ENCODE measurements around the gene CNTN1.

CNTN1 gene

GRCh38 chr12:41019461-41019860 lies 327.2 kb downstream of the CNTN1 start:
- Histone ChIP-seq H3K9me3 (ENCODE audit: severe bottlenecking) (no peaks in the 10 kb centered on the region), H3K36me3 (no peaks in the 10 kb centered on the region), H3K27me3 (ENCODE audit: insufficient read depth, low read depth, severe bottlenecking) (no peaks in the 10 kb centered on the region), H3K4me3 (ENCODE audit: low read depth, low read length) (no peak overlapping the region), H3K27ac (no peak overlapping the region)
- DNase-seq: no peak
- TF ChIP-seq, protein P1, sequence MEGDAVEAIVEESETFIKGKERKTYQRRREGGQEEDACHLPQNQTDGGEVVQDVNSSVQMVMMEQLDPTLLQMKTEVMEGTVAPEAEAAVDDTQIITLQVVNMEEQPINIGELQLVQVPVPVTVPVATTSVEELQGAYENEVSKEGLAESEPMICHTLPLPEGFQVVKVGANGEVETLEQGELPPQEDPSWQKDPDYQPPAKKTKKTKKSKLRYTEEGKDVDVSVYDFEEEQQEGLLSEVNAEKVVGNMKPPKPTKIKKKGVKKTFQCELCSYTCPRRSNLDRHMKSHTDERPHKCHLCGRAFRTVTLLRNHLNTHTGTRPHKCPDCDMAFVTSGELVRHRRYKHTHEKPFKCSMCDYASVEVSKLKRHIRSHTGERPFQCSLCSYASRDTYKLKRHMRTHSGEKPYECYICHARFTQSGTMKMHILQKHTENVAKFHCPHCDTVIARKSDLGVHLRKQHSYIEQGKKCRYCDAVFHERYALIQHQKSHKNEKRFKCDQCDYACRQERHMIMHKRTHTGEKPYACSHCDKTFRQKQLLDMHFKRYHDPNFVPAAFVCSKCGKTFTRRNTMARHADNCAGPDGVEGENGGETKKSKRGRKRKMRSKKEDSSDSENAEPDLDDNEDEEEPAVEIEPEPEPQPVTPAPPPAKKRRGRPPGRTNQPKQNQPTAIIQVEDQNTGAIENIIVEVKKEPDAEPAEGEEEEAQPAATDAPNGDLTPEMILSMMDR (IDR thresholded peaks at IDR 0.05; ENCODE audit: low read depth, low read length): no peak

- H3K27ac ChIP-seq: no peak overlapping the region
- TF ChIP-seq, protein P1 (IDR thresholded peaks at IDR 0.05; ENCODE audit: low read depth, low read length): no peak
- DNase-seq: no peak
- no peak overlapping the region for H3K4me3 ChIP-seq (ENCODE audit: low read depth, low read length)
- no peaks in the 10 kb centered on the region for H3K27me3 ChIP-seq (ENCODE audit: insufficient read depth, low read depth, severe bottlenecking)
- H3K36me3 ChIP-seq: no peaks in the 10 kb centered on the region
- H3K9me3 ChIP-seq (ENCODE audit: severe bottlenecking): no peaks in the 10 kb centered on the region
These were observed 331.6 kb downstream of the CNTN1 start for GRCh38 chr12:41023836-41024235.

DNA sequence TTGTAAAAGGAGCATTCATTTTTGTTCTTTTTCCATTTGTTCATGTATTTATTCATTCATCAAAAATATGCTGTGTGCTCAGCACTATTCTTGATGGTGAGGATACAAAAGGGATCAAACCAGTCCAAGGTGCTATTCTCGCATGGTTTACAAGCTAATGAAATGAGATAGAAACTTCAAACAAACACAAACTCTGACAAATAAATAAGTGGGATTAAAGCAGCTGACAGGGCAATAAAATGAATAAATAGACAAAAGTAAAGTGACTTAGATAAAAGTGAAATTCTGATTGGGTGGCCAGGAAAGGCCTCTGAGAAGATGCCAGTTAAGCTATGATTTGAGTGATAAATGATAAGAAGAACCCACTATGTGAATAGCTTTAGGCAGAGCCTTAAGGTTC lies 333.9 kb downstream of the CNTN1 start:
- Histone ChIP-seq H3K27ac (no peak overlapping the region), H3K36me3 (no peaks in the 10 kb centered on the region), H3K27me3 (ENCODE audit: insufficient read depth, low read depth, severe bottlenecking) (no peaks in the 10 kb centered on the region), H3K4me3 (ENCODE audit: low read depth, low read length) (no peak overlapping the region), H3K9me3 (ENCODE audit: severe bottlenecking) (no peaks in the 10 kb centered on the region)
- TF ChIP-seq, protein P1 (IDR thresholded peaks at IDR 0.05; ENCODE audit: low read depth, low read length): no peak
- no peak for DNase-seq

GRCh38 chr12:41032386-41032785 lies 340.1 kb downstream of the CNTN1 start:
- Histone ChIP-seq H3K36me3 (no peaks in the 10 kb centered on the region), H3K27ac (no peak overlapping the region), H3K9me3 (ENCODE audit: severe bottlenecking) (no peaks in the 10 kb centered on the region), H3K27me3 (ENCODE audit: insufficient read depth, low read depth, severe bottlenecking) (no peaks in the 10 kb centered on the region), H3K4me3 (ENCODE audit: low read depth, low read length) (no peak overlapping the region)
- no peak for DNase-seq
- TF ChIP-seq, protein P1 (IDR thresholded peaks at IDR 0.05; ENCODE audit: low read depth, low read length): no peak

DNA sequence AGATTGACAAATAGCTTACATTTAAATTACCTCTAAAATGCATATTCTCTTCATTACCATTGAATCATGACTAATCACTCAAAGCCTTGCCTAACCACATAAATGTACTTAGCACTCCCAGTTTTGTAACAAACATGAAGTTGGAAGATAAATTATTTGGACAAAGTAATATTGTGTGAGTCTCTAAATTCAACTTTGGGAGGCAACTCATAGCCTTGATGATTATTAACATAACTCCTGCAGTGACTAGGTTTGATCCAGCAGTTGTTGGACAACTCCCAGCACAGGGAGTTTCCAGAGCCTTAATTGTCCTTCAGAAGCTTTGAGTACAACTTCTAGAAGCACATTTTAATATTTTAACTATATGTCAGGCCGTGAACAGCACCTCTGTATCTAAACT lies 342.4 kb downstream of the CNTN1 start:
- Histone ChIP-seq H3K27me3 (ENCODE audit: insufficient read depth, low read depth, severe bottlenecking) (no peaks in the 10 kb centered on the region), H3K4me3 (ENCODE audit: low read depth, low read length) (no peak overlapping the region), H3K9me3 (ENCODE audit: severe bottlenecking) (no peaks in the 10 kb centered on the region), H3K27ac (no peak overlapping the region), H3K36me3 (no peaks in the 10 kb centered on the region)
- DNase-seq: no peak
- TF ChIP-seq, protein P1 (IDR thresholded peaks at IDR 0.05; ENCODE audit: low read depth, low read length): no peak

DNA sequence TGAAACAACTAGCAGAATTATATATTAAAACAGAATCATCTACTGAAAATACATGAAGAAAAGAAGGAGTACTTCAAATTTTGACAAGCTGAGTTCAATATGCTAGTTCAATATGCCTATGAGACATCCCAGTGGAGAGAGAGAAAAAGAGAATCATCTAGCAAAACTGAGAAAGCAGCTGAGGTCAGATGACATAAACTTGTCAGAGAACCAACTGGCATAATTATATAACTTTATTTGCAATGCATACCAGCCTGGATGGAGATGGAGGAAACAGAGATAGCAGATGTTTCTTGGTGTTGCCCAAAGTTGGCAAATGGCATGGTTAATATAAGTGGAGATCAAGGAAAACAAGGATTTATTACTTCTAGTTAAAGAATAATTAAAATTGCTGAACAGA lies 347.2 kb downstream of the CNTN1 start:
- Histone ChIP-seq H3K27ac (no peak overlapping the region), H3K4me3 (ENCODE audit: low read depth, low read length) (no peak overlapping the region), H3K36me3 (no peaks in the 10 kb centered on the region), H3K27me3 (ENCODE audit: insufficient read depth, low read depth, severe bottlenecking) (no peaks in the 10 kb centered on the region), H3K9me3 (ENCODE audit: severe bottlenecking) (no peaks in the 10 kb centered on the region)
- TF ChIP-seq, protein P1 (IDR thresholded peaks at IDR 0.05; ENCODE audit: low read depth, low read length): no peak
- DNase-seq: no peak
